CD4-positive, alpha-beta memory T cell (primary cell): ENCODE data around the gene RPIA. TPM values are rescaled to one million over a fixed set of nuclear protein-coding genes. Genes with fewer than 3 reads are reported as not detected.
A peak's percentile ranks its signal among the peaks of the same experiment; 100 is the strongest.
"Not testable (repeated sequence)": the region's sequence is repeated elsewhere in the genome, so short reads cannot be mapped to it uniquely, and the experiment has no call there.

Experiments used
- CTCF ChIA-PET: fragments of 350-600 bp; sonication (Branson Sonifier 250); formaldehyde crosslinking; loops from one replicate; lab custom pipeline; 2021; ENCODE audit warnings: inconsistent platforms; ENCODE audit not compliant: partially characterized antibody; lab: Charles Lee
- POLR2A ChIA-PET: fragments of 350-600 bp; sonication (Branson Sonifier 250); formaldehyde crosslinking; loops from one replicate; lab custom pipeline; 2021; ENCODE audit not compliant: partially characterized antibody; lab: Charles Lee
- DNase-seq, 5 donors: peaks; one replicate each; pipeline versions ENCODE4 v3.0.0 to v3.0.0-alpha.2; 2020 to 2022; ENCODE audit warnings: mixed read lengths in 1 of 5
- H3K27ac ChIP-seq: one replicate; pipeline ENCODE4 v1.7.0; 2013; ENCODE audit warnings: low read depth, low read length
- H3K27me3 ChIP-seq: 2 replicates; pipeline ENCODE4 v1.7.0; 2013; ENCODE audit warnings: mild to moderate bottlenecking, low read length, moderate library complexity; ENCODE audit not compliant: insufficient read depth
- H3K36me3 ChIP-seq: 2 replicates; pipeline ENCODE4 v1.7.0; 2013; ENCODE audit warnings: mild to moderate bottlenecking, low read length, moderate library complexity; ENCODE audit not compliant: insufficient read depth
- H3K4me1 ChIP-seq: 2 replicates; pipeline ENCODE4 v1.7.0; 2013; ENCODE audit warnings: mild to moderate bottlenecking, low read length, moderate library complexity; ENCODE audit not compliant: insufficient read depth
- H3K4me3 ChIP-seq, 2 donors: one replicate each; pipeline ENCODE4 v1.7.0; 2013; ENCODE audit warnings: low read length in 2 of 2, mild to moderate bottlenecking in 1 of 2
- H3K9me3 ChIP-seq, 2 donors: one replicate each; pipeline ENCODE4 v1.7.0; 2013; ENCODE audit warnings: low read length in 2 of 2, control low read depth in 1 of 2; ENCODE audit not compliant: control insufficient read depth in 1 of 2
- H3K27ac Mint-ChIP-seq, 7 donors: one replicate each; pipeline ENCODE4 v1.8.0; 2020 to 2021; ENCODE audit warnings: mixed read lengths in 7 of 7, mild to moderate bottlenecking in 6 of 7, inconsistent platforms in 3 of 7, moderate library complexity in 3 of 7
- H3K27me3 Mint-ChIP-seq, 2 donors: one replicate each; pipeline ENCODE4 v1.8.0; 2020 to 2021; ENCODE audit warnings: mixed read lengths in 2 of 2
- H3K36me3 Mint-ChIP-seq, 2 donors: one replicate each; pipeline ENCODE4 v1.8.0; 2020 to 2021; ENCODE audit warnings: mixed read lengths in 2 of 2, inconsistent platforms in 1 of 2, mild to moderate bottlenecking in 1 of 2
- H3K4me1 Mint-ChIP-seq, 4 donors: one replicate each; pipeline ENCODE4 v1.8.0; 2020 to 2021; ENCODE audit warnings: mixed read lengths in 4 of 4, mild to moderate bottlenecking in 1 of 4
- H3K4me3 Mint-ChIP-seq, 8 donors: one replicate each; pipeline ENCODE4 v1.8.0; 2020 to 2021; ENCODE audit warnings: mixed read lengths in 8 of 8, mild to moderate bottlenecking in 7 of 8, moderate library complexity in 6 of 8, inconsistent platforms in 3 of 8
- H3K9me3 Mint-ChIP-seq, 8 donors: one replicate each; pipeline ENCODE4 v1.8.0; 2020 to 2021; ENCODE audit warnings: mixed read lengths in 8 of 8, mild to moderate bottlenecking in 5 of 8, inconsistent platforms in 3 of 8, moderate library complexity in 1 of 8
- intact Hi-C: fragments of 100-400 bp; cut with micrococcal nuclease; formaldehyde crosslinking; loops from one replicate; pipeline ENCODE4 v1.15.1; 2023
- polyA plus RNA-seq, 2 donors: library from polyadenylated mRNA; unstranded; fragments of 300-500 nt; fragmentation: Illumina TruSeq; gene quantifications; one replicate each; pipeline ENCODE4 v1.2.3, GENCODE V29; 2021
- total RNA-seq, 2 experiments: library from RNA; stranded (reverse); gene quantifications; one replicate each; pipeline ENCODE4 v1.2.3, GENCODE V29; 2021

Gene RPIA
- total and polyA plus RNA-seq, 4 experiments from 2014 or later: 20.9 to 44.5 (median 33.7) TPM

- POLR2A ChIA-PET, H3K27me3 ChIP-seq, H3K4me1 Mint-ChIP-seq, H3K36me3 Mint-ChIP-seq, H3K36me3 ChIP-seq, H3K4me3 ChIP-seq, CTCF ChIA-PET, H3K9me3 ChIP-seq, DNase-seq, H3K27ac ChIP-seq, H3K9me3 Mint-ChIP-seq, intact Hi-C loops, H3K4me1 ChIP-seq, H3K27ac Mint-ChIP-seq: not testable (repeated sequence)
- peaks cover 14 to 15% of the 10 kb centered on the region in 2 donors for H3K27me3 Mint-ChIP-seq
- peak overlapping the region; percentile 51 to 84 (median 74) for H3K4me3 Mint-ChIP-seq
Observed at GRCh38 chr2:88765889-88766481, 74.5 kb downstream of the RPIA start.

- no peaks in the 10 kb centered on the region for H3K9me3 ChIP-seq
- H3K27ac ChIP-seq: no peak overlapping the region
- Mint-ChIP-seq H3K4me1 (peaks cover 0 to 3% (median under 1%) of the 10 kb centered on the region in 4 donors), H3K27me3 (peaks cover 13 to 15% of the 10 kb centered on the region in 2 donors), H3K27ac (no peak overlapping the region), H3K4me3 (no peak overlapping the region), H3K36me3 (no peaks in the 10 kb centered on the region), H3K9me3 (peaks cover 0 to 8% (median 5%) of the 10 kb centered on the region in 8 donors)
- H3K36me3 ChIP-seq: no peaks in the 10 kb centered on the region
- no peak for DNase-seq
- H3K4me1 ChIP-seq: no peaks in the 10 kb centered on the region
- ChIA-PET POLR2A (no interaction called here), CTCF (no interaction called here)
- no peak overlapping the region for H3K4me3 ChIP-seq
- no peaks in the 10 kb centered on the region for H3K27me3 ChIP-seq
- intact Hi-C loops: no loop called here
Observed at GRCh38 chr2:88770016-88770415, 78.5 kb downstream of the RPIA start.

GRCh38 chr2:88773233-88774028 is 82.0 kb downstream of the RPIA start:
- H3K36me3 Mint-ChIP-seq, H3K4me1 ChIP-seq, H3K4me3 ChIP-seq, H3K27me3 ChIP-seq, H3K4me3 Mint-ChIP-seq, CTCF ChIA-PET, H3K36me3 ChIP-seq, H3K4me1 Mint-ChIP-seq, DNase-seq, H3K9me3 ChIP-seq, intact Hi-C loops, H3K27ac ChIP-seq, POLR2A ChIA-PET, H3K27ac Mint-ChIP-seq: not testable (repeated sequence)
- Mint-ChIP-seq H3K9me3 (peaks cover 4 to 22% (median 14%) of the 10 kb centered on the region in 8 donors), H3K27me3 (peaks cover 7 to 14% of the 10 kb centered on the region in 2 donors)

GRCh38 chr2:88789213-88789612 is 97.7 kb downstream of the RPIA start:
- H3K27me3 Mint-ChIP-seq, H3K36me3 Mint-ChIP-seq, POLR2A ChIA-PET, H3K4me1 ChIP-seq, H3K27ac ChIP-seq, CTCF ChIA-PET, H3K36me3 ChIP-seq, DNase-seq, H3K9me3 Mint-ChIP-seq, H3K9me3 ChIP-seq, H3K4me3 Mint-ChIP-seq, intact Hi-C loops, H3K4me3 ChIP-seq, H3K4me1 Mint-ChIP-seq, H3K27ac Mint-ChIP-seq, H3K27me3 ChIP-seq: not testable (repeated sequence)

GRCh38 chr2:88795932-88796331 is 104.5 kb downstream of the RPIA start:
- H3K27ac ChIP-seq, H3K4me1 ChIP-seq, H3K27ac Mint-ChIP-seq, H3K27me3 ChIP-seq, POLR2A ChIA-PET, H3K9me3 ChIP-seq, H3K9me3 Mint-ChIP-seq, H3K4me3 Mint-ChIP-seq, H3K4me3 ChIP-seq, intact Hi-C loops, CTCF ChIA-PET, DNase-seq, H3K36me3 Mint-ChIP-seq, H3K4me1 Mint-ChIP-seq, H3K27me3 Mint-ChIP-seq, H3K36me3 ChIP-seq: not testable (repeated sequence)

- H3K27ac ChIP-seq, H3K27me3 Mint-ChIP-seq, H3K27ac Mint-ChIP-seq, intact Hi-C loops, H3K4me3 ChIP-seq, CTCF ChIA-PET, H3K27me3 ChIP-seq, DNase-seq, H3K9me3 Mint-ChIP-seq, H3K36me3 Mint-ChIP-seq, H3K4me1 Mint-ChIP-seq, H3K4me3 Mint-ChIP-seq, H3K36me3 ChIP-seq, H3K4me1 ChIP-seq, POLR2A ChIA-PET, H3K9me3 ChIP-seq: not testable (repeated sequence)
Observed at GRCh38 chr2:88796523-88796922, 105.0 kb downstream of the RPIA start.

GRCh38 chr2:88797164-88797563 is 105.7 kb downstream of the RPIA start:
- intact Hi-C loops, H3K36me3 Mint-ChIP-seq, H3K27me3 Mint-ChIP-seq, H3K4me3 Mint-ChIP-seq, H3K4me1 ChIP-seq, H3K36me3 ChIP-seq, H3K27me3 ChIP-seq, H3K9me3 ChIP-seq, DNase-seq, H3K4me1 Mint-ChIP-seq, H3K9me3 Mint-ChIP-seq, POLR2A ChIA-PET, H3K27ac ChIP-seq, H3K4me3 ChIP-seq, CTCF ChIA-PET, H3K27ac Mint-ChIP-seq: not testable (repeated sequence)
